Measurements from ENCODE around the gene RPS6KL1.
A peak's percentile ranks its signal among the peaks of the same experiment; 100 is the strongest.

RPS6KL1 gene, protein sequence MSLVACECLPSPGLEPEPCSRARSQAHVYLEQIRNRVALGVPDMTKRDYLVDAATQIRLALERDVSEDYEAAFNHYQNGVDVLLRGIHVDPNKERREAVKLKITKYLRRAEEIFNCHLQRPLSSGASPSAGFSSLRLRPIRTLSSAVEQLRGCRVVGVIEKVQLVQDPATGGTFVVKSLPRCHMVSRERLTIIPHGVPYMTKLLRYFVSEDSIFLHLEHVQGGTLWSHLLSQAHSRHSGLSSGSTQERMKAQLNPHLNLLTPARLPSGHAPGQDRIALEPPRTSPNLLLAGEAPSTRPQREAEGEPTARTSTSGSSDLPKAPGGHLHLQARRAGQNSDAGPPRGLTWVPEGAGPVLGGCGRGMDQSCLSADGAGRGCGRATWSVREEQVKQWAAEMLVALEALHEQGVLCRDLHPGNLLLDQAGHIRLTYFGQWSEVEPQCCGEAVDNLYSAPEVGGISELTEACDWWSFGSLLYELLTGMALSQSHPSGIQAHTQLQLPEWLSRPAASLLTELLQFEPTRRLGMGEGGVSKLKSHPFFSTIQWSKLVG

DNA sequence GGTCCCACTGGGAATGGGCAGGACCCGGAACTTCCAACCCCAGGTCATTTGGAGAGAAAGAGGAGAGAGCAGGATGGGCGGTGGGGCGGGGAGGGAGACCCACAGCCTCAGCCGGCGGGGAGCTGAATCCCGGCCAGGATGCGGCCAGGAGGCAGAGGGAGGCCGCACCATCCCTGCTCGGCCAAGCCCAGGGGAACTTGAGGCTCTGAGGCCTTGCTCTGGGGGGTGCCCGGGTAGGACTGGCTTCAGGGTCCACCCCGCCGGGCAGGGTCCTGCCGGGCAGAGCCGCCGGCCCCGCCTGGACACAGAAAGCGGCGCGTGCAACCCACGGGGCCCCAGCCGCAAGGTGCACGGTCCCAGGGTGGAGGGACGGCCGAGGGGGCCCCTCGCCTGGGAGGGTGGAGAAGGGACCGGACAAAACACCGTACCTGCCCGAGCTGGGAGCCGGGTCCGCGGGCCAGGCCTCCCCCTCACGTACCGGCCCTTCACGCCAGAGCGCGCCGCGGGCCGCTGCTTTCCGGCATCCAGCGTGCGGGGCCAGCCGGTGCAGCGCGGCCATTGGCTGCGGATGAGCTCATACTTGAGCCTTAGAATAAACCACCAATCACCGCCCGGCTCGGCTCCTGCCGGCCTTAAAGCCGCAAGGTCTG lies at the start of gene RPS6KL1:
RPS6KL1 (minus strand) TSS at position 509 of the 650 bp plus-strand sequence. CDS start 1,719 bp downstream, outside the sequence.
- DNase-seq = peak; percentile 65

DNA sequence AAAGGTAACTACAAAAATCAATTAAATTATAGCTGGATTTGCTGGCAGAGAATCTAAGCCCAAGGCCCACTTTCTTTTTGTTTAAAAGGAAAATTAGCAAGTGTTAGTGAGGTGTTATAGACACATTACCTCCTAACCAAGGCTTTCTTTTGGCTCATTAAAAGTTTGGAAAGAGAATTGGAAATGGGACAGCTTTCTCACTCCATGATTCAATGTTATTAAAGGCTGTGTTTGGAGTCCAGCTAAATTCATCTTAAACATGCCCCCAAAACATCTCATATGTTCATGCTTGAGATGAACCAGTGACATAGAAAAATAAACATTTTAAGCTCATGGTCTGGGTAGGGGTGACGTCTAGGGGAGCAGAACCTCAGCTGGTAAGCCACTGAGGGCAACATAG lies 45.8 kb upstream of the RPS6KL1 start:
- no peak for DNase-seq

DNA sequence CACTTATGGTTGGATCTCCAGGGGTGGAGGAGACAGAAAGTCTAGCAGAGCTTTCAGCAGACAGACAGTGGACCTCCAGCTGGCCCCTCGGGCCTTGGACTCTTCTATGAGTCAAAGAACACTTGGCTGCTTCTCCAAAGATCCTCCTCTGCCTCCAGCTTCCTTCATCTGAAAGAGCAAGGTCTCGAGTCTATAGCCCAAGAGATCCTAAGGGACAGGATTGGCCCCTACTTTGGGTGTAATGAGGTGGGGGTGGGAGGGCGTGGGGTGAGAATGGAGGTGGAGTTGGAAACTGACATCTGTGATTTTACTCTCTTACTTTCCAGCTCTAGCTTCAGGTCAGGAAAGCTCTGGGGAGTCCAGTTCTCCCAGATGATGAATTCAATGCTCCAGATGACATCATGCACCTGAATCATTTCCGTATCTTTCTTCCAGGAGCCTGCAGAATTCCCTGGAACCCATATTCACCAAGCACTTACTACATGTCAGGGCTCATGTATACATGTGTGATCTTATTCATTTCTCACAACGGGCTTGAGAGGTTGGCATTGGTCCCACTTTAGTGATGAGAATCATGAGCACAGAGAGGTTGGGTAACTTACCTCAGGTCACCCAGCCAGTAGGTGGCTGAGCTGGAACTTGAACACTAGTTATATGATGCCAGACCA lies 42.6 kb upstream of the RPS6KL1 start:
- no peak for DNase-seq

DNA sequence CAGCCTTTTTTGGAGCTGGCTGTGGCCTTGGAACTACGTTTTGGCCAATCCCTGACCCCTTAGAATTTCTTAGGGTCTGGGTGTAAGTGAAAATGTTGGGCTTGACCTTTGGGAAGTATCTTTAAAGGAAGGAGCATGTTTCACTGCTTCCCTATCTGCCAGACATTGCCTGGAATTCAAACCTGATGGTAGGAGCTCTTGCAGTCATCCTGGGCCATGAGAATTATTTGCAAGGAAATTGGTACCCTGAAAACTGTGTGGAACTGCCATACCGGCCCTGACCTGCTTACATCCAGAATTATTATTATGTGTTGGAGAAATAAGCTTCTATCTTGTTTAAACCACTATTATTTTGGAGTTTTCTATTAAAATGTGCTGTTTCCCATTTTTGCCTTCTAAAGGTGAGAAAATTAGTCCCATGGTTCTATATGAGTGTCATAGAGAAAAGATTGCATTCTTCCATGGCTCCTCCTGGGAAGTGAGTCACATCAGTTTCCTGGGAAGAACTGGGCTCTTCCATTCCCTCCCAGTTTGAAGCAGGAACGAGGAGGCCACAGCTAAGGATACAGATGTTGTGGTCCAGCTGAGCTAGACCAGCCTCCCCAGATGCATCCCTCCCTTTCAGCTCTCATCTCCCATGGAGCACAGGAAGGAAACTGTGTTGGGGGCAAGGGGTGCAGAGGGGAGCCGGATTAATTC lies 41.9 kb upstream of the RPS6KL1 start:
- DNase-seq = no peak

DNA sequence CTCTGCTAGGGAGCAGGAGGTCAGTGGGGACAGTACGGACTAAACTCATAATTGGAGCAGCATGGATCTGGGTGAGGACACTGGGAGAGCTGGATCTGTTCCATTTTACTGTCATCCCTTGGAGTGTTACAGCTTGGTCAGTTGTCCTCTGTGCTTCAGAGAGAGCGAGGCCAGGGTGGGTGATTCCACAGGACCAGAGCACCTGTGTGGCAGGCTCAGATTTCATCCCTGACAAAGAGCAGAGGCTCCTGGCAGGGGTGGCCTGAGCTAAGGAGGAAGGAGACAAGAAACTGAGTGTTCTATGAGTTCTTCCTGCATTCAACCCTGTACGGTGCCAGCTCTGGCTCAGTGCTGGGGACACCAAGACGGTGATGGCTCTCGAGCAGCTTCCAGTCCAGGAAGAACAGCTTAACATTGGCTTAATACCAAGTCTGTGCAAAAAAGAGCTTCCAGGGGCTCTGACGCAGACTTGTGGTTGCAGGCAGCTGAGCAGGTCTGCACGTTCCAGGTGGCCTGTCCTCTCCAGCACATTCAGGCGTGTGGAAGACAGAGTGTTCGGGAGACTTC lies 40.7 kb upstream of the RPS6KL1 start:
- no peak for DNase-seq

DNA sequence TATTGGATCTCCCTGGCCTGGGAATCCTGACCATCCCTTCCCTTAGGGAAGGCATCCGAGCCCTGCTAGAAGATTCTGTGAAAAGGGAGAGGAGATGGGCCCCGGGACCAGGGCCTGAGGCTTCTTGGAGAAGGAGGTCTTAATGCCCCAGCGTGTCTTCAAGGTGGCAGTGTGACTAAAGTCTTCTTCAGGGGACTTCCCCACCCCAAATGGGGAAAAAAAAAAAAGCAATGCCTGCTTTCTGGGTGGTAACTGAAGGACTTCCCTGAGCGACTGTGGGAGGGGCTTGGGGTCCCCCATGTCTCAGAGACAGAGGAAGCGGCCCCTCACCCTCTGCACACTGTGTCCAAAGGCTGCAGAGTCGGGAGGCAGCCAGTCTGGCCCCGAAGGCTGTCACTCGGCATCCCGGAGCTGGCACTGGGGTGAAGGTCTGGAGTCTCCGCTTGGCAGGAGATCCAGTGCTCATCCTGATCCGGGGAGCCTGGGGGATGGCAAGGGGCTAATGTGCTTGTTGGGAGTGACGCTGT lies 40.2 kb upstream of the RPS6KL1 start:
- no peak for DNase-seq

DNA sequence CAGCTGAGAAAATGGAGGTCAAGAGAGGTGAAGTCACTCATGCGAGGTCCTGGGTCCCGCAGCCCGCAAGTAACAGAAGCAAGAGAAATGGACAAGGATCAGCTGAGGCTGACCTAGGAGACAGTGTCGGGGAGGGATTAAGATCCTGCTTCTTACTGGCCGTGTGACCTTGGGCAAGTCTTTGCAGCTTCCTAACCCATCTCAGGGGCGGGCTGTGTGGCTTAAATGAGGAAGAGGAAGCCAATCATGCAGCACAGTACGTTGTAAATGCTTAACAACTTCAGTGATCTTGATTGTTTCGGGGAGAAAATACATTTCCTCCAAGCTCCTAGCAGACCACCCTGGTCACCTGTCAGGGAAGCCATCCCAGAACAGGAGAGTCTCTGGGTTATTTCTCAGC lies 39.4 kb upstream of the RPS6KL1 start:
- DNase-seq = no peak

DNA sequence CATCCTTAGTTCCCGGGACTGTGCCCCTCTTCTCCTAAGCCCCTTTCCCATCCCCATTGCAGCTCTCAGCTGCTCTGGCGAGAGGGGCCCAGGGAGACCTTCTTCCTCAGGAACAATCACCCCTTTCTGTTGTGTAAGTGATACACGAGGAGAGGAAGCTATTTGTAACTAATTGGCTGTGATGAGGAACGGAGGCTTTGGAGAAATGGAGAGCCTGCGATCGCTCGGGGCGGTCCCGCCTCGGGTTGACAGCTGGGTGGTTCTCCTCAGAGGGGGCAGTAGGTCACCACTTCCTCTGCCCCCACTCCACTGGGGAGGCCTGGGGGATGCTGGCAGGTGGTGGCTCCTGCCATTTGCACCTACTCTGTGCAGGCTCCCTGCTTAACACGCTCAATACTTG lies 39.0 kb upstream of the RPS6KL1 start:
- no peak for DNase-seq

DNA sequence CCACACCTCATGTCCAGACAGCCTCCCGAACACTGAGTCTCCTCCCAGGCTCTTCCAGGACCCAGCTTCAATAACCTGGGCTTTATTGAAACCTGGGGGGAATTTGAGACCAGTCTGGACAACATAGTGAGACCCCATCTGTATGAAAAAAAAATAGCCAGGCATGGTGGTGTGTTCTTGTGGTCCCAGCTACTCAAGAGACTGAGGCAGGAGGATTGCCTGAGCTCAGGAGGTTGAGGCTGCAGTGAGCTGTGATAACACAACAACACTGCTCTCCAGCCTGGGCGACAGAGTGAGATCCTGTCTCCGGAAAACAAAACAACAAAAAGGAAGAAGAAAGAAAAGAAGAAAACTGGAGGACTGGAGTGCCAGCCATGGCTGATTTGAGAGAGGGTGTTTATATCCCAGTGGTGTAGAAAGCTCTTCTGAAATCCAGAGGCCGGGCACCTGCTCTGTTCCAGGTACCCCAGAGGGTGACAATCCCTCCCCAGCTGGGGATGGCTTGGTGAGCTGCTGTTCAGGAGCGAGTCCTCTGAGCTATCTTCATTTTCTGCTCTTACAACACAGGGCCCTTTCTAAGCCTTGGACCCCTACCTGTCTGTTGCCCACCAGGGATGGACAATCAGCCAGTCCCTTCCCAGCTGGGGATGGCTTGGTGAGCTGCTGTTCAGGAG lies 38.3 kb upstream of the RPS6KL1 start:
- no peak for DNase-seq

DNA sequence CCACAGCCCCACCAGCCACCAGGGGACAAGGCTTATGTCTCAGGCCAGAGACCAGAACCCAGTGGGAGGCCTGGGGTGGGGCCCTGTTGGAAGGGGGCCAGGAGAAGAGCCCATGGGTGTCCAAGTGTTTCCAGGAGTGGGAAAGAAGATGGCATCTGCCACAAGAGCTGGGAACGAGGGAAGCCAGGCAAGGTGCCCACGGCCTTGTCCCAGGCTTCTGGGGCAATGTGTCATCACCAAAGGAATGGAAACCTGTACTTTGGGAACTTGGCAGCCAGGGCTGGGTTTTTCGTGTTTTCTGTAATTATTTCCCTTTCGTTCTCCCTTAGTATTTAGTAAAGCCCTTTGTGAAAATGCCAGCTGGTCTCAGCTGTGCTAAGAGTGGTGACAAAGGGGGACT lies 37.7 kb upstream of the RPS6KL1 start:
- DNase-seq = no peak

DNA sequence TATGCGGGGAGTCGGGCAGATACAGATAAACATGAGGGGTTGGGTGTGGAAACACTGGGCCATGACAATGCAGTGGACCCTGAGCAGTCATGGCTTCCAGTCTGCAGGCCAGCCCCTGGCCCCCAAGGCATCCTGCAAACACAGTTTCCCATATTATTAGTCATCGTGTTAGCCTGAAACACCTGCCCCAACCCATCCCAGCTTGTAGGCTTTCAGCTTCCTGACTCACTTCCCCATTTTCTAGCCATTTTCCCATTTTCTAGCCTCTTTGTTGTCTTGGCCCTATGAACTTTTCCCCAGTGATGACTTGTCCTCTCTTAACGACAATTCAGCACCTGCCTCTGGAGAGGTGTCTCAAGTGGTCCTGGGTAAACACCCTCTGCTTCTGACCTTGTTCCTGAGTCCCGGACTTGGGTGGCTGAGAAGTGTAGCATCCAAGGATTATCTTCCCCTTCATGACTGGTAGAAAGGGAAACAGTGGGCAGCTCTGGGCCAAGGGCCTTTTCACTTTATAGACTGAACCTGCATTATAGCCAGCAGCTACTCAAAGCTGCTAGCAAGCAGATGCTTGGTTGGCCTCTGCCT lies 36.6 kb upstream of the RPS6KL1 start:
- no peak for DNase-seq

DNA sequence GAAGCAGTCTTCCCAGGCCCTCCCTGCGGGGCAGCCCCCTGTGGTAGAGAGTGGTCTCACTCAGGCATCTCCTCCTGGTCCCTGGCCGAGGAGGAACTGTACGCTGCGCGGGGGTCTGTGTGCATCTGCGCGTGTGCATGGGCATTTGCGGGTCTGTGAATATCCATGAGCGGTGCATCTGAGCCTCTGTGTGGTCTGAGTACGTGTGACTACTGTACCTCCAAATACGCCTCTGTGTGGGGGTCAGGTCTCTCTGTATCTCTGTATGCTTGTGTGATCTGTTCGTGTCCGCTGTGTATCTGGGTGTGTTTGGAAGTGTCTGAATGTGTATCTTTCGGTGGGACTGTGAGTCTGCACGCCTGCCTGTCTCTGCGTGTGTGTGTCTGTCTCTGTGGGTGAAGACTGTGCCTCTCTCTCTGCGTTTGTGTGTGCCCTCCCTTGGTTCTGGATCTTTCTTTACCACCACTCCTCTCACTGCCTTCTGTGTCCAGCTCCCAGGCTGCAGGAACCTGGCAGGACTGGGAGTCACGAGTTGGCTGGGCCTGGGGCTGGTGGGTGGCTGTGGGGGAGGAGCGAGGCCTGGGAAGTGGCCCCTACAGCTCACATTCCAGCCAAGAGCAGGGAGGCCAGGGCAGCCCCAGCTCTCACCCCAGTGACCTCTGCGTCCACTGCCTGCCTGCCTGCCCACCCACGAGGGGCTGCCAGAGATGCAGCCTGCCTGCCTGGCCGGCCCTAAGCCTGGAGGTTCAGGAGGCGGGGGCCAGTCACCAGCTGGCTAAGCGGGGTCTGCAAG lies 33.4 kb upstream of the RPS6KL1 start:
- no peak for DNase-seq

DNA sequence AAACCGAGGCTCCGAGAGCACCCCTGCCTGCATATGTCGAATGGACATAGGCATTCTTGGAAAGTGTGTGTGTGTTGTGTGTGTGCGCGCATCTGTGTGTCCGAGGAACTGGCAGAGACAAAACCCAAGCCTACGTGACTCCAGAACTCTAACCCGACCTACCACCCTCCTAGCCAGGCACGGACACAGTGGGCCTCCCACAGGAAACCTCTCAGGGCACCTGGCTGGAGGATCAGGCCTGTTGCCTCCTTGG lies 32.9 kb upstream of the RPS6KL1 start:
- DNase-seq = no peak

DNA sequence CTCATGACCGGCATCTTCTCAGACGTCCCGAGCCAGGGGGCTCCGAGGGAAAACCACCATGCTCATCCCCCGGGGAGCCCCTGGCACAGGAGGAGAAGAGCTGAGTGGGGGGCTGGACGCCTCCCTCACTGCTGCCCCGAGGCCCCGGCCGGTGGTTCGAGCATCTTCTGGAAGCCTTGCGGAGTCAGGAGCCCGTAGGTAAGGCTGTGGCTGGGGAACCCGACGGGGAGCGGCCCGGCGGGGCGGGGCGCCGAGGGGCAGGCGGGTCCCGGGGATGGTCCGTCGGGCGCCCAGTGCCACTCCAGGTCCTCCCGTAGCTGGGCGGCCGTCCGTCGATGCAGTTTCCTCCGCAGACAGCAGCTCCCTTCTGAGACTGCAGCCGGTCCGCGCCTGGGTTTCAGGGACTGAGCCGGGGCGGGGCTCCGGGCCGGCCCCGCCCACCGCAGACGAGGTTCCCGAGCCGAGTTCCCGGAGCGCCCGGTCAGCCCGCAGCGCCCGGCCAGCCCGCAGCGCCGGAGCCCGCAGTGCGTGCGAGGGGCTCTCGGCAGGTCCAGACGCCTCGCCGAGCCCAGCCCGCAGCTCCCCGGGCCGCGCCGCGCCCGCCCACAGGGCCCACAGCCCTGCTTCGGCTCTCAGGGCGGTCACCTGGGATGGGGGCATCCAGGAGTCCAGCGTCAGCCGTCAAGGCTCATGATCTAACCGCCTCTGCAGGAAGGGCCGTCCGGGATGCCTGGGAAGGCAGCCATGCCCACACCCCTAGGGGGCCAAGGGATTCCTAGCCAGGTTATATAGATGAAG lies 32.4 kb upstream of the RPS6KL1 start, which contains the start of gene PGF:
PGF (minus strand) TSS at position 369 of the 798 bp plus-strand sequence; CDS start at position 14, 355 bp downstream.
- no peak for DNase-seq

DNA sequence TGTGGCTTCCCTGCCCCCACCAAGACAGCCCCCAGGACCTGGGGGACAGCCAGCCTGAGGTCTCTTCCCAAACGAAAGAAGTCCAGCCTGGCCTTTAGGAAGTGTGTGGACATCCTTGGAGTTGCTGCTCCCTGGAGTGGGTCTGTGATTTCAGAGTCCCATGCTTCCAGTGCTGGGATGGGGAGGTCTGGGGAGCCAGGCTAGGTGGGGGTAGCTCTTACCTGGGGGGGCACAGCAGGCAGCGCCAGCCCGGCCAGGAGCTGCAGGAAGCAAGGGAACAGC lies 31.8 kb upstream of the RPS6KL1 start:
- DNase-seq = no peak

DNA sequence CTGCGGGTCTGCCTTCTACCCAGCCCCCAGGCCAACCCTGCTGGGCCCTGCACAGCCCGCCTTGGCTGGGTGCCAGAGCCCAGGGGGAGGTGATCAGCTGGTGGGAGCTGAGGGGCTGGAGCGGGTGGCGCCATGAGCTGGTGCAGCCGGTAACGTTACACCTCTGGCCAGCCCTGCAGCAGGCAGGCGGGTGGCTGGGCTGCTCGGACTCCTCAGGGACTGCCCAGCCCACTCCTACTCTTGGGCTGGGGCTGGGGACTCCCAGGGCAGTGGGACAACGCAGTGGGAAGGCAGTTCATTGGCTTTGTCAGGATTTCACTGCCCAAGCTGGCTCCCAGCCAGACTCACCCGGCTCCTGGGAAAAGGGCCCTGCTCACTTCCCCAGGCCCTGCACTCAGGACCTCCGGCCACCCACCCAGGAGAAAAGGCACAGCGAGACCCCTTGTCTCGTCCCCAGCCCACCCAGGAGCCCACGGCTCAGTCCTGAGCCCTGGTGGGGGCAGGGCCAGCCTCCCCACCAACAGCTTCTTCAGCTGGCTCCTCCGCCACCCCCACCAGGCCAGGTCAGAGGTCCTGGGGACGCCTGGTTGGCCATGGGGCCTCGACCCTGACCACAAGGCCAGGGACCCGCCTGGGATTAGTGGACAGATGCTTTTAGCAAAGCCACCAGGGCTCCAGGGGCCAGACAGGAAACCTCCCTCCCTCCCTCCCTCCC lies 31.3 kb upstream of the RPS6KL1 start:
- DNase-seq = no peak

DNA sequence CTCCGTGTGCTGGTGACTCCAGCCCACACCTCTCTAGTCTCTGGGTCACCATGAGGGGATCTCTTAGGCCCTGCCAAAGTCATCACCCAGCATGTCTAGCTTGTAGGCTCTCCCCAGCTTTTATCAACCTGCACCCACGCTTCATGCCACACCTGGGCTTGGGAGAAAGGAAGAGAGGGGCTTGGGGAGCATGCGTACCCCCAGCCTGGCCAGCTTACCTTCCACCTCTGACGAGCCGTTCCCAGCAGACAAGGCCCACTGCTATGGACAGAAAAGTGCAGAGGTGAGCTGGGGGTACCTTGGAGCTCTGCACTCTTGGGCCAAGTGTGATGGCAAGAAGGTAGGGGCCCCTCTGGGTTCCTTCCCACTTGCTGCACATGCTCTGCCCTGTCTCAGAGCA lies 30.6 kb upstream of the RPS6KL1 start:
- DNase-seq = no peak

DNA sequence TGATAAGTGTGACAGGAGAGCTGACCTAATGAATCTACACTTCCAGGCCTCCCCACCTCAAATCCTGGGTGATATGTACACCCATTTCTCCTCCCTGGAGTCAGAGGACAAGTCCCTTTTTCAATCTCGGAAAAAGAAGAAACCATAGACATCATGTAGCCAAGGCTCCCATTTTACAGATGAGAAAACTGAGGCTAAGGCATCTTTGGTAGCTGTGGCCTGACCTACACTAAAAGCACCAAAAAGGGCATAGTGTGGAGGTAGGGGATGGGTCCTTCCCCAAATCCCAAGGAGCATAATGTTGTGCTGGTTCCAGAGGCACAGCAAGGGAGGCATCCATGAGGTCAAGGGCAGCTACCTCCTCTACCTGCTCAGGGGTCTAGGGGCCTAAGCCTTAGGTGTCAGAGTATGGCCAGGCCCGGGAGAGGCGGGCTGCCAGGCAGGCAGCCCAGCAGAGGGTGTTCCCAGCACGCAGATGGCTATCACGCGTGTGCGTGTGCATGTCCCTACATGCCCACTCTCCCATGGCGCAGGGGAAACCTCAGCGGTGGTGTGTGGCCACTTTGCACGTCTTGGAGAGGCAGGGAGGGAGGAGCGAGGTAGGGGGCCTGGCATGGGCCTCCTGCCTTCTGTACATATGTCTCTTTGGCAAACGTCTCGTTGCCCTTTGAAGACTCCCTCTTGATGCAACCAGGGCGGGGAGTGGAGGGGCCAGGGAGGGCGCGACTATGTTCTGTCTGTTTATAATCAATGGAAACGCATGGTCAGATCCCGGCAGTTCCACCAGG lies 29.8 kb upstream of the RPS6KL1 start:
- no peak for DNase-seq
